IPS-18a (cell line): ENCODE measurements around the gene SEC23A.
"Not testable (repeated sequence)": the region's sequence is repeated elsewhere in the genome, so short reads cannot be mapped to it uniquely, and the experiment has no call there.

Experiments
- H3K27ac ChIP-seq: one replicate; pipeline ENCODE4 v1.5.1; 2013; ENCODE audit warnings: low read length
- H3K27me3 ChIP-seq: one replicate; pipeline ENCODE4 v1.6.1; 2013; ENCODE audit warnings: mild to moderate bottlenecking, low read length; ENCODE audit not compliant: control insufficient read depth, insufficient read depth
- H3K36me3 ChIP-seq: one replicate; pipeline ENCODE4 v1.6.1; 2013; ENCODE audit warnings: low read depth, low read length; ENCODE audit not compliant: control insufficient read depth
- H3K4me1 ChIP-seq: one replicate; pipeline ENCODE4 v1.6.1; 2013; ENCODE audit warnings: low read depth, low read length; ENCODE audit not compliant: control insufficient read depth
- H3K4me3 ChIP-seq: one replicate; pipeline ENCODE4 v1.5.1; 2013; ENCODE audit warnings: low read length
- H3K9ac ChIP-seq: one replicate; pipeline ENCODE4 v1.6.1; 2013; ENCODE audit warnings: mild to moderate bottlenecking, low read length, moderate library complexity
- H3K9me3 ChIP-seq: one replicate; pipeline ENCODE4 v1.6.1; 2013; ENCODE audit warnings: low read depth, low read length; ENCODE audit not compliant: control insufficient read depth

Gene SEC23A

GRCh38 chr14:39025810-39026627 is 77.0 kb downstream of the SEC23A start:
- Histone ChIP-seq H3K27me3 (no peaks in the 10 kb centered on the region), H3K4me1 (no peaks in the 10 kb centered on the region), H3K4me3 (no peak overlapping the region), H3K36me3 (peaks cover 6% of the 10 kb centered on the region), H3K9ac (no peak overlapping the region), H3K9me3 (no peaks in the 10 kb centered on the region), H3K27ac (no peak overlapping the region)

- Histone ChIP-seq H3K9me3 (no peaks in the 10 kb centered on the region), H3K36me3 (no peaks in the 10 kb centered on the region), H3K27me3 (no peaks in the 10 kb centered on the region), H3K27ac (no peak overlapping the region), H3K4me1 (no peaks in the 10 kb centered on the region), H3K9ac (no peak overlapping the region), H3K4me3 (no peak overlapping the region)
These were observed 77.7 kb downstream of the SEC23A start for GRCh38 chr14:39025250-39025809.

DNA sequence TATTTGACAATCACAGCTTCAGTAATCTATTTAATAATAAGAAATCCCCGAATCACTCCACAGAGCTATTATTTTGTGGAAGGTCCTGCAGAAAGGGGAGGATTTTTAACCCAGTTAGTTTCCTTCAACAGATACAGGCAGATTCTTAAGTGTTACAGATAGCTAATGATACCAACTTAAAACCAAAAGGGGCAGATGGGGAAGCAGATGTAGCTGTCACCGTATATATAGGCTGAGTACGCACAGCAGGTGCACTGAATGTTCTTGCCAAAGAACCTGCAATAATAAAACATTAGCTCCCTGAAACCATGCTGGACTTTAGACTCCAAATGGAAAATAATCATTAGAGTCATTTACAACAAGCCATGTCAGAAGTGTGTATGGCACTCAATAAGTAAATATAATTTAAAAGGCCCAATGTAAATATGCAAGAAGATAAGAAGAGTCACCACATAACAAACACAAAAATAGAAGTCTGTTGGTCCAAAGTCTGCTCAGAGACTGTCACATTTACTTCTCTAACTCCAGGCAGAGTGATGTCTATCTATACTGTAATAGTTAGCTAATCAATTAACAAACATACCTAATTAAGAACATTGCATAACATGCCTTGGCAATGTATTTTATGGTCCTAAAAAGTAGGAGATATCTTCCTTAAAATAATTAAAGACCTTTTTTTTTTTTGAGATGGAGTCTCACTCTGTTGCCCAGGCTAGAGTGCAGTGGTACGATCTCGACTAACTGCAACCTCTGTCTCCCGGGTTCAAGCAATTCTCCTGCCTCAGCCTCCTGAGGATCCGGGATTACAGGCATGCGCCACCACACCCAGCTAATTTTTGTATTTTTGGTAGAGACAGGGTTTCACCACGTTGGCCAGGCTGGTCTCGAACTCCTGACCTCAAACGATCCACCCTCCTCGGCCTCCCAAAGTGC is 78.8 kb downstream of the SEC23A start:
- H3K4me1 ChIP-seq, result no peaks in the 10 kb centered on the region
- no peak overlapping the region for H3K4me3 ChIP-seq
- H3K9ac ChIP-seq, result no peak overlapping the region
- H3K27ac ChIP-seq, result no peak overlapping the region
- H3K36me3 ChIP-seq, result no peaks in the 10 kb centered on the region
- no peaks in the 10 kb centered on the region for H3K27me3 ChIP-seq
- H3K9me3 ChIP-seq, result no peaks in the 10 kb centered on the region

DNA sequence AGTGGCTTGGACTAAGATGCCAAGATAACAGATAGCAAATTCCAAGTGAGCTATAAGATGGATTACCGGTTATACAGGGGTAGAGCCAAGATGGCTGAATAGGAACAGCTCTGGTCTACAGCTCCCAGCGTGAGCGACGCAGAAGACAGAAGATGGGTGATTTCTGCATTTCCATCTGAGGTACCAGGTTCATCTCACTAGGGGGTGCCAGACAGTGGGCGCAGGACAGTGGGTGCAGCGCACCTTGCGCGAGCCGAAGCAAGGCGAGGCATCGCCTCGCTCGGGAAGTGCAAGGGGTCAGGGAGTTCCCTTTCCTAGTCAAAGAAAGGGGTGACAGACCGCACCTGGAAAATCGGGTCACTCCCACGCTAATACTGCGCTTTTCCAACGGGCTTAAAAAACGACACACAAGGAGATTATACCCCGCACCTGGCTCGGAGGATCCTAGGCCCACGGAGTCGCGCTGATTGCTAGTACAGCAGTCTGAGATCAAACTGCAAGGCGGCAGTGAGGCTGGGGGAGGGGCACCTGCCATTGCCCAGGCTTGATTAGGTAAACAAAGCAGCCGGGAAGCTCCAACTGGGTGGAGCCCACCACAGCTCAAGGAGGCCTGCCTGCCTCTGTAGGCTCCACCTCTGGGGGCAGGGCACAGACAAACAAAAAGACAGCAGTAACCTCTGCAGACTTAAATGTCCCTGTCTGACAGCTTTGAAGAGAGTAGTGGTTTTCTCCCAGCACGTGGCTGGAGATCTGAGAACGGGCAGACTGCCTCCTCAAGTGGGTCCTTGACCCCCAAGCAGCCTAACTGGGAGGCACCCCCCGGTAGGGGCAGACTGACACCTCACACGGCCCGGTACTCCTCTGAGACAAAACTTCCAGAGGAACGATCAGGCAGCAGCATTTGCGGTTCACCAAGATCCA is 85.7 kb downstream of the SEC23A start:
- not testable (repeated sequence) for H3K36me3 ChIP-seq, H3K27me3 ChIP-seq, H3K4me1 ChIP-seq, H3K9me3 ChIP-seq, H3K27ac ChIP-seq
- H3K4me3 ChIP-seq, result peak overlapping the region; percentile 74
- peak overlapping the region; percentile 62 for H3K9ac ChIP-seq

- peak overlapping the region; percentile 62 for H3K9ac ChIP-seq
These were observed 86.3 kb downstream of the SEC23A start for GRCh38 chr14:39016733-39017095.

GRCh38 chr14:39015964-39016577 is 87.0 kb downstream of the SEC23A start:
- H3K4me3 ChIP-seq, result peak overlapping the region; percentile 74
- H3K9ac ChIP-seq, result no peak overlapping the region
- peaks cover 6% of the 10 kb centered on the region for H3K4me1 ChIP-seq
- H3K27ac ChIP-seq, result no peak overlapping the region
- H3K27me3 ChIP-seq, result no peaks in the 10 kb centered on the region
- no peaks in the 10 kb centered on the region for H3K9me3 ChIP-seq
- no peaks in the 10 kb centered on the region for H3K36me3 ChIP-seq

More at GRCh38 chr14:39016733-39017095, 86.3 kb downstream of the SEC23A start:
- Histone ChIP-seq H3K27ac (no peak overlapping the region), H3K36me3 (no peaks in the 10 kb centered on the region), H3K27me3 (no peaks in the 10 kb centered on the region), H3K4me3 (peak overlapping the region; percentile 74), H3K9me3 (no peaks in the 10 kb centered on the region), H3K4me1 (peaks cover 6% of the 10 kb centered on the region)

GRCh38 chr14:39015360-39015961 is 87.6 kb downstream of the SEC23A start:
- Histone ChIP-seq H3K9me3 (no peaks in the 10 kb centered on the region), H3K27me3 (no peaks in the 10 kb centered on the region), H3K4me3 (no peak overlapping the region), H3K27ac (no peak overlapping the region), H3K4me1 (peaks cover 6% of the 10 kb centered on the region), H3K9ac (no peak overlapping the region), H3K36me3 (no peaks in the 10 kb centered on the region)

- Histone ChIP-seq H3K4me1 (peaks cover 6% of the 10 kb centered on the region), H3K4me3 (no peak overlapping the region), H3K27me3 (no peaks in the 10 kb centered on the region), H3K9ac (no peak overlapping the region), H3K27ac (no peak overlapping the region), H3K9me3 (no peaks in the 10 kb centered on the region), H3K36me3 (no peaks in the 10 kb centered on the region)
These were observed 88.6 kb downstream of the SEC23A start for GRCh38 chr14:39014460-39014859.

- H3K4me1 ChIP-seq, H3K9ac ChIP-seq, H3K27me3 ChIP-seq, H3K27ac ChIP-seq, H3K4me3 ChIP-seq, H3K9me3 ChIP-seq, H3K36me3 ChIP-seq: not testable (repeated sequence)
These were observed 94.1 kb downstream of the SEC23A start for GRCh38 chr14:39008965-39009364.

DNA sequence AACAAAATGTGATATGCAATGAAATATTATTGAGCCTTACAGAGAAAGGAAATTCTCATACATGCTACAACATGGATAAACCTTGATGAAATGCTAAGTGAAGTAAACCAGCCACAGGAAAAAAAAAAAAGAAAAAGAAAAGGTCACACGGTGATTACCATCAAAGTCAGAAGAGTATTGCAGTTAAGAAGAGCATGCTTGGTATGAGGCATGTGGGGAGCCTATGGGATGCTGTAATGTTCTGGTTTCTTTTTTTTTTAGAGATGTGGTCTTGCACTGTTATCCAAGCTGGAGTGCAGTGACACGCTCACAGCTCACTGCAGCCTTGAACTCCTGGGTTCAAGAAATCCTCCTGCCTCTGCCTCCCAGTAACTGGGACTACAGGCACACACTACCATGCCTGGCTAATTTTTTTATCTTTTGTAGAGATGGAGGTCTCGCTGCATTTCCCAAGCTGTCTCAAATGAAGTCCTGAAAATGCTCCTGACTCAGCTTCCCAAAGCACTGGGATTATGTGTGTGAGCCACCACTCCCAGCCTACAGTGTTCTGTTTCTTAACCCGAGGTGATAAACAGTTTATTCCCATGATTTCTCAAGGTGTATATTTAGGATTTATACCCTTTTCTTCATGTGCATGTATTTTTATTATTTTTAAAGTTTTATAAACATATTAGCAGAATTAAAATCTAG is 96.2 kb downstream of the SEC23A start:
- Histone ChIP-seq H3K9me3 (no peaks in the 10 kb centered on the region), H3K9ac (no peak overlapping the region), H3K4me3 (no peak overlapping the region), H3K27me3 (no peaks in the 10 kb centered on the region), H3K36me3 (no peaks in the 10 kb centered on the region), H3K4me1 (no peaks in the 10 kb centered on the region), H3K27ac (no peak overlapping the region)
